ENCODE data around the gene SYTL1.

The SYTL1 gene

DNA sequence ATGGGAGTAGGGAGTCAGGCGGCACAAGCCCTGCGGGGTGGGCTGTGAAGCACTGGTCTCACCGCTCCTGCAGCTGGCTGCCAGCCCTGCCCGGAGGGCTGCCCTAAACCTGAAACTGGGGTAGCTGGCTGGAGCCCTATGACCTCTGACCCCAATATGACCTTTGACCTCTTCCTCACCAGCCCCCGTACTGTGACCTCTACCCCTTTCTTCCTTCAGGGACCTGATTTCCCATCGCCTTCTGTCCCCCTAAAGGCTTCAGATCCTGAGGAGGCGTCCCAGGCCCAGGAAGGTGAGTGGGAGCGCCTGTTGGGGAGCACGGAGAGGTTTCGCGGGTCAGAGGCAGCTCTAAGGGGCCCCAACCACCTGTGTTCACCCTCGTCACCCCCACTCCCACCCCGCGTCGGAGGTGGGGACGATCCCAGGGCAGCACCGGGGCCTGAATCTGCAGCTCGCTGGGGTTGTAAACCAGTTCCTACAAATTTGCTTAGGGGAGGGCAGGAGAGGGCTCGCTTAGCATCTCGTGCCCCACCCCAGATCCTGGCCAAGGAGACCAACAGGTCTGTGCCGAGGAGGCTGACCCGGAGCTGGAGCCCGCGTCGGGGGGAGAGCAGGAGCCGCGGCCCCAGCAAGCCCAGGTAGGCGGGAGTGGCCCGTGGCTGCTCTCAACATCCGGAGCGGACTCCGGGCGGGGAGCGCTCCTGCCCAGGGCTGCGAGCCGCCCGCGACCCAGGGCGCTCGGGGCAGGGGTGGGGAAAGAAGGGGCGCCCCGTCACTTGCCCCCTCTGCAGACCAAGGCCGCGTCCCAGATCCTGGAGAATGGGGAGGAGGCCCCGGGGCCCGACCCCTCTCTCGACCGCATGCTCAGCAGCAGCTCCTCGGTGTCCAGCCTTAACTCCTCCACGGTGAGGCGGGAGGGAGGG is 7.3 kb downstream of the SYTL1 start:
- no peak for DNase-seq

DNA sequence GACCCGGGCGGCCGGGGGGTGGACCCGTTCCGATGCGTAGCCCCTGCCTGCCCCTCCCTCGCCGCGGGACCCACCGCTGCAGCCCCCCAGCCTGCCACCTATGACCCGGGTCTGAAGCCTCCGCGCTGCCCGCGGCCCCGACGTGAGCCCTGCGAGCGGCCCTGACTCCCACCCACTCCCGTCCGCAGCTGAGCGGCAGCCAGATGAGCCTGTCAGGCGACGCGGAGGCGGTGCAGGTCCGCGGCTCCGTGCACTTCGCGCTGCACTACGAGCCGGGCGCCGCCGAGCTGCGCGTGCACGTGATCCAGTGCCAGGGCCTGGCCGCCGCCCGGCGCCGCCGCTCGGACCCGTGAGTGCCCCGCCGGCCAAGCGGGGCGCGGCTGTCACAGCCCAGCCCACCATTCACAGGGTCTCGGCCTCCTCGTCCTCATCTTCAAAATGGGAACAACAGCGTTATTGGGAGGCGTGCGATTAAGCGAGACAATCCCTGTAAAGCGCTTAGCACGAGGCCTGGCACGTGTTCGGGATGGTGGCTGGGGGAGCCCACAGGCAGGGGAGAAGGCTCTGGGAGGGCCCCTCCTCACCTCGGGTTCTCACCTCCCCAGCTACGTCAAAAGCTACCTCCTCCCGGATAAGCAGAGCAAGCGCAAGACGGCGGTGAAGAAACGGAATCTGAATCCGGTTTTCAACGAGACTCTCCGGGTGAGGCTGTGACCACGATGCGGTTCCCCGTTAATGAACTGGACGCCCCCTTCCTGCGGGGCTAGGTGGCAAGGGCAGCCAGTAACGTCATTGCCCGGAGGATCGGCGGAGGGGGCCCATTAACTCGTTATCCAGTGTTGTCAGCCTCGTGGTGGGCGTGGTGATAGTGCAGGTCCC is 8.2 kb downstream of the SYTL1 start:
- no peak for DNase-seq

GRCh38 chr1:27350663-27351540 is 9.1 kb downstream of the SYTL1 start:
- DNase-seq: no peak

GRCh38 chr1:27351541-27352107 is 9.8 kb downstream of the SYTL1 start:
- no peak for DNase-seq

DNA sequence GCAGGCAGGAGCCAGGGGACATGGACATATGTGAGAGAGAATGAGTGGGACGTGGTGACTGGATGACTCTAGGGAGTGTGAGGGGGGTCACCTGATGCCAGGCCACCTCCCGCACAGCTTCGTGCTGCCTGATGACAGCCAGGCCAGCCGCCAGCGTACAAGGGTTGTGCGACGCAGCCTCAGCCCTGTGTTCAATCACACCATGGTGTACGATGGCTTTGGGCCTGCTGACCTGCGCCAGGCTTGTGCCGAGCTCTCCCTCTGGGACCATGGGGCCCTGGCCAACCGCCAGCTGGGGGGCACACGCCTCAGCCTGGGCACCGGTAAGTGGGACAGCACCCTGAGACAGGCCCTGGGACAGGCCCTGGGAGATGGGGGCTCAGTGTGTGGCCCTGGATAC is 11.3 kb downstream of the SYTL1 start:
- no peak for DNase-seq

GRCh38 chr1:27353629-27354028 is 11.8 kb downstream of the SYTL1 start:
- DNase-seq: no peak

- no peak for DNase-seq
These were observed 13.9 kb downstream of the SYTL1 start for GRCh38 chr1:27355683-27356082.

GRCh38 chr1:27356277-27356618 is 14.4 kb downstream of the SYTL1 start:
- no peak for DNase-seq

- DNase-seq: peak; percentile 58
These were observed 14.9 kb downstream of the SYTL1 start for GRCh38 chr1:27356619-27357280.

DNA sequence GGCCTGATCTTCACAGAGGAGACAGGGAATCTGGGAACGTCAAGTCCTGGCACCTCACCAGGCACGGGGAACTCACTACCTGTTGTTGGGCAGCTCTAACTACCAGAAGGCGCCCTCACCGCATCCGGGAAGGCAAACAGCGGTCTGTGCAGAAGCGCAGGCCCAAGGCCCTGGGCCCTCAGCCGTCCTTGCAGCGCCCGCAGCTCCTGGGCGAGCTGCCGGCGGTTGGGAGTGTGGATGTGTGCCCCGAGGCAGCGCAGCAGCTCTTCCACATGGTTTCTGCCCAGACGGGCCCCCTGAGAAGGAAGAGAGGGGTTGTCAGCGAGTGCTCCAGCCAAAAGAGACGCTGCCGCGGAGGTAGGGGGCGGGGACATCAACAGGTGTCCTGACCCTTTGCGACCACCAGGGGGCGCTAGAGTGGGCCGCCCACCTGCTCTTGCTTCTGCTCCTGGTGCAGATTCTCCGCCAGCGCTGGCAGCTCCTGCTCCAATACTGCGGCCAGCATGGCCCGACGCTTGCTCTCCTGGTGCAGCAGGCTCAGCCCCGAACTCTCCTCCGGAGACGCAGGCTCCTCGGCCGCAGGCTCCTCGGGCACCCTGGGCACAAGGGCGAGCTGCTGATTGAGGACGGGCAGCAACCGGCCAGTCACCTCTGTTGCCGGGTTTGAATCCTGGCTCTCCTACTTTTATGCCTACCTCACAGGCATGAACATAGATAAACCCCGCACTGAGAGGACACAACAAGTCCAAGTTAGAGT is 15.6 kb downstream of the SYTL1 start:
- DNase-seq: peak; percentile 76

- no peak for DNase-seq
These were observed 16.5 kb downstream of the SYTL1 start for GRCh38 chr1:27358038-27358927.

- no peak for DNase-seq
These were observed 17.1 kb downstream of the SYTL1 start for GRCh38 chr1:27358928-27359313.

GRCh38 chr1:27359822-27360158 is 18.0 kb downstream of the SYTL1 start:
- DNase-seq: no peak

DNA sequence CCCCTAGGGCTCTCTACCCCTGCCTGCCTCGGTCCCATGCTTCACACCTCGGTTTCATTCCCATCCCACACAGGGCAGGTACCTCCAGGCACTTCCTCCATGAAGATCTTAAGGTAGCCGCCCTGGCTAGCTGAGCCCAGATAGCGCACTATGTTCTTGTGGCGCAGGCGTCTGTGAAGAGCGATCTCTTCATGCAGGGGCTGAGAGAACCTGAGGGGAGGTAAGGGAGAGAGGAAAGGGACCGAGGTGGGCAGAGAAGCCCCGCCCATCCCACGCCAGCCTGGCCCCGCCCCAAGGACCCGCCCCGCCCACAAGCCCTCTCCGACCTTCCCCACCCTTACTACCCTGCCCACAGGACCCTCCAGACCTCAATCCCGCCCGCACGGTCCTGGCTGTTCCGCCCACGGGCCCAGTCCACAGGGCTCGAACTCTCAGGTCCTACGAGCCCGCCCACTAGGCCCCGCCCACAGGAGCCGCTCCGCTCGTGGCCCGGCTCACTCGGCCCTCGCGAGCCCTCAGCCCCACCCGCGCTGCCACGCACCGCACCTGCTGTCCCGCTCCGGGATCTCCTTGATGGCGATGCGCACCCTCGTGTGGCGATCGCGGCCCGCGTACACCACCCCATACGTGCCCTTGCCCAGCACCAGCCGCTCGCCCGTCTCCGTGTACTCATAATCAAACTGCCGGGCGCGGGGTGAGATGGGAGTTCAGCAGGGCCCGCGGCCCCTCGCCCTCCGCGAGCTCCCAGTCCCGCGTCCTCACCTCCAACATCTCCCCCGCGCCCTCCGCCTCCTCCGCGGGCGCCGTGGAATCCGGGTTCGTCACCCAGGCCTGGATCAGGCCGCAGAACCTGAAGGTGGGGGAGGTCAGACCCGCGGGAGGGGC is 18.6 kb downstream of the SYTL1 start:
- peak; percentile 53 for DNase-seq

GRCh38 chr1:27361044-27361402 is 19.2 kb downstream of the SYTL1 start:
- DNase-seq: no peak

GRCh38 chr1:27361553-27361952 is 19.7 kb downstream of the SYTL1 start:
- DNase-seq: no peak

DNA sequence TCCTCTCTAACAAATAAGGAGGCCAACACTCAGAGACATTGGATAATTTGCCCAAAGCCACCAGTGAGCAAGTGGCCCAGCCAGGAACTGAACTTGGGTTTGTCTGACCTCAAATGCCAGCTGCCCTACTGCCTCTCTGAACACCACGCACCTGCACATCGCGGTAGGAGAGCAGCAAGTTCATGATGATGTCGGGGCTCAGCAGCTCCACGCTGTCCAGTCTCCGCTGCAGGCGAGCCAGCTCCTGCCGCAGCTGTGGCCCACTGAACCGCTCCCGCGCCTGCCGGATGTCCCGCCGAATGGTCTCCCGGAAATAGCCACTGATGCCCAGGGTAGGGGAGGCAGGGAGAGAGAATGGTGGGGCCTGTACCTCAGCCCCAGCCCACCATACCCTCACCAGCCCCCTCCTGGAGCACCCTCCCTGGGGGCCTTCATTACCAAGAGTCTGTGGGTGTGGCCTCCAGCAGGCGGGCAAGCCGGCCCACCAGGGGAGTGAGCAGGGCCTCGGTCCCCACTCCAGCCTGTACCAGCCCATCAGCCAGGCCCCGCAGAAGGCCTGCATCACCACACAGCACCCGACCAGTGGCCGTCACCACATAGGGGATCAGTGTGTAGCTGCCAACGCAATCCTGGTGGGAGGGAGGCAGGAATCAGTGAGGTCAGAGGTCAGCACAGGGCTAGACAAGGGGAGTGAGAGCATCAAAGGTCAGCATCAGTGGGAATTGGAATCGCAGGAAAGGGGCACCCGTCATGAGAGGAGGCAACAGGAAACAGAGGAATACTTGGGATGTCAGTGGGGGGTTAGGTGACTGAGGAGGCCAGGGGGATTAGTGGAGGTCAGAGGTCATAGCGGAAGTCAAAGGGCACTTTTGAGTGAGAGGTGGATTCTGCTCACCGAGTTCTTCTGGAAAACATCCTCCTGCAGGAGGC is 22.2 kb downstream of the SYTL1 start:
- DNase-seq: no peak

- DNase-seq: no peak
These were observed 23.0 kb downstream of the SYTL1 start for GRCh38 chr1:27364696-27365371.
